Hepatocyte (in vitro differentiated cells): Measurements from ENCODE around the gene CCDC127.
"Not testable (repeated sequence)": the region's sequence is repeated elsewhere in the genome, so short reads cannot be mapped to it uniquely, and the experiment has no call there.

Experiments used
- CTCF ChIP-seq: fragments of 200-600 bp; sonication (generic); IDR thresholded peaks from 2 replicates; pipeline ENCODE4 v1.5.1; 2016; ENCODE audit warnings: antibody characterized with exemption, mild to moderate bottlenecking; ENCODE audit not compliant: poor library complexity
- EZH2 ChIP-seq: fragments of 200-600 bp; sonication (generic); IDR thresholded peaks from 2 replicates; pipeline ENCODE4 v1.6.1; 2016; ENCODE audit warnings: antibody characterized with exemption, mild to moderate bottlenecking, borderline replicate concordance
- EZH2phosphoT487 ChIP-seq: fragments of 200-600 bp; sonication (generic); IDR thresholded peaks from one replicate; pipeline ENCODE4 v1.6.1; 2018; ENCODE audit warnings: antibody characterized with exemption, mild to moderate bottlenecking, low read depth, moderate library complexity; ENCODE audit not compliant: unreplicated experiment, severe bottlenecking

DNA sequence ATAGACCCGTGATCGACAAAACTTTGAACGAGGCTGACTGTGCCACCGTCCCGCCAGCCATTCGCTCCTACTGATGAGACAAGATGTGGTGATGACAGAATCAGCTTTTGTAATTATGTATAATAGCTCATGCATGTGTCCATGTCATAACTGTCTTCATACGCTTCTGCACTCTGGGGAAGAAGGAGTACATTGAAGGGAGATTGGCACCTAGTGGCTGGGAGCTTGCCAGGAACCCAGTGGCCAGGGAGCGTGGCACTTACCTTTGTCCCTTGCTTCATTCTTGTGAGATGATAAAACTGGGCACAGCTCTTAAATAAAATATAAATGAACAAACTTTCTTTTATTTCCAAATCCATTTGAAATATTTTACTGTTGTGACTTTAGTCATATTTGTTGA, 38.4 kb upstream of the CCDC127 start:
- TF ChIP-seq CTCF, EZH2phosphoT487, EZH2: not testable (repeated sequence)
